ENCODE data around the gene BRPF3.

Gene BRPF3

DNA sequence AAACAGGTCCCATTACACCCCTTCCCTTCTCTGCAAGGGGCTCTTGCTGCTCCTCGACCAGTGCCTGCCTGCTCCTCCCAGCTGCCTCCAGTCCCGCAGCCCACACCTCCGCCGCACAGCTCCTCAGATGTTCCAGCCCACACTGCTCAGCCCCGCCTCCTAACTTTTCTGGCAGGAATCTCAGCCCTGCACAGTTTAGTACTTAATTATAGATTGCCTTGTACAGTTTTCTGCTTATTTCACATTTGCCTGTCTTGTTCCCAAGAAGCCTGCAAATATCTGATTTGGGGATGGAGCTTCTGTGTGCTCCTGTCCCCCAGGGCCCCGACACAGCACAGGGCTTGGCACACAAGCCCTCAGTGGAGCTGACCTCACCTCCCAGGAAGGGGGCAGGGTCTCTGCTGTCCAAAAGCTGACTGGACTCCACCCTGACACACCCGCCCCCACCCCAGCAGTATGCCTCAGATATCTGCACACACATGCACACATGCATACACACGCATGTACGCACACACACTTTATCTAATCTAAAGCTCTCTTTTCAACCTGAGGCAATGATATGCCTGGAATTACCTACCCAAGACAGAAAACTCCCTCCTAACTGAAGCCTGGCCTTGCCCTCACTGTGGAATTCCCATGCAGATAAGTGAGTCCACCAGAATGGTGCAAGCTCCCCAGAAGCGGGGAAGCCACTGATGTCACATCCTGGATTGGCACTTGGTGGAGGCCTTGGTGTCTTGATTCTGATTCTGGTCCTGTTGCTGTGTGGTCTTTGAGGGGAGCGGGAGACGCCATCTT lies 72.1 kb downstream of the BRPF3 start:
- TF ChIP-seq ZFX (IDR thresholded peaks at IDR 0.05): no peak
- TF ChIP-seq, protein P1, sequence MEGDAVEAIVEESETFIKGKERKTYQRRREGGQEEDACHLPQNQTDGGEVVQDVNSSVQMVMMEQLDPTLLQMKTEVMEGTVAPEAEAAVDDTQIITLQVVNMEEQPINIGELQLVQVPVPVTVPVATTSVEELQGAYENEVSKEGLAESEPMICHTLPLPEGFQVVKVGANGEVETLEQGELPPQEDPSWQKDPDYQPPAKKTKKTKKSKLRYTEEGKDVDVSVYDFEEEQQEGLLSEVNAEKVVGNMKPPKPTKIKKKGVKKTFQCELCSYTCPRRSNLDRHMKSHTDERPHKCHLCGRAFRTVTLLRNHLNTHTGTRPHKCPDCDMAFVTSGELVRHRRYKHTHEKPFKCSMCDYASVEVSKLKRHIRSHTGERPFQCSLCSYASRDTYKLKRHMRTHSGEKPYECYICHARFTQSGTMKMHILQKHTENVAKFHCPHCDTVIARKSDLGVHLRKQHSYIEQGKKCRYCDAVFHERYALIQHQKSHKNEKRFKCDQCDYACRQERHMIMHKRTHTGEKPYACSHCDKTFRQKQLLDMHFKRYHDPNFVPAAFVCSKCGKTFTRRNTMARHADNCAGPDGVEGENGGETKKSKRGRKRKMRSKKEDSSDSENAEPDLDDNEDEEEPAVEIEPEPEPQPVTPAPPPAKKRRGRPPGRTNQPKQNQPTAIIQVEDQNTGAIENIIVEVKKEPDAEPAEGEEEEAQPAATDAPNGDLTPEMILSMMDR (conservative IDR thresholded peaks at IDR 0.05): no peak
- H3K27ac ChIP-seq: no peak overlapping the region

DNA sequence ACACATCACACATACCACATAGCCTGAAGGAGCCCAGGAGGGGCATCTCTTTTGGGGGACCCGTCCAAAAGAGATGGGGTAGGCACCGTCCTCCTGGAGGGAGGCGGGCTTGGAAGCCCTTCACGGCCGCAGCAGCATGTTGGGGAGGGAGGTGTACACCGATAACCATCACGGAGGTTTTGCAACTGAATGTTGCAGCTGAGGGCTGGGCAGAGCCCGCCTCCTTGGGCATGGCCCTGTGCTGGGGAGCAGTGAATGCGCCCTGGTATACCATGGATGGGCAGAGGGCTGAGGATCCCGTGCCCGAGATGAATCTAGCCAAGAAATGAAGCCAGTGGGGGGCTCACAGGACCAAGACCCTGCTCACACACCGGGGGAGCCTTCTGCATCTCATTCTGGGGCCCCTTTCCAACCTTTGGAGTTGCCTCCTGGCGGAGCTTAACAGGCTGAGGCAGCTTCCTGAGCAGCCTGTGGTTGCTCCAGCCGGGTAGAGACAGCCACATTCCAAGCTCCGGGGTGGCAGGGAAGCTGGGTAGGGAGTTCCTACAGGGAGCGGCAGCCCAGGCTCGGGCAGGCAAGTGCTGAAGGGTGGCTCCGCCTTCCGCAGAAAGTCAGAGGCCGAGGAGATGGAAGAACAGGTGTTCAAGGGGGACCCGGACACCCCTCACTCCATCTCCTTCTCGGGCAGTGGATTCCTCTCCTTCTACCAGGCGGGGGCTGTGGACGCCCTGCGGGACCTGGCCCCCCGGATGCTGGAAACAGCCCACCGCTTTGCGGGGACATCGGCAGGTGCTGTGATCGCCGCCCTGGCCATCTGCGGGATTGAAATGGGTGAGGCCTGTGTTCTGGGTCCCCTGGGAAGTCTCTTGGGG lies 73.5 kb downstream of the BRPF3 start, which contains the start of gene PNPLA1:
Gene PNPLA1, plus strand, starts transcription at position 227 of the 872 bp plus-strand sequence. Its CDS starts 400 bp downstream, at position 627.
- H3K27ac ChIP-seq: no peak within 1 kb of the TSS
- TF ChIP-seq ZFX (IDR thresholded peaks at IDR 0.05): no peak
- TF ChIP-seq, protein P1 (conservative IDR thresholded peaks at IDR 0.05): no peak

DNA sequence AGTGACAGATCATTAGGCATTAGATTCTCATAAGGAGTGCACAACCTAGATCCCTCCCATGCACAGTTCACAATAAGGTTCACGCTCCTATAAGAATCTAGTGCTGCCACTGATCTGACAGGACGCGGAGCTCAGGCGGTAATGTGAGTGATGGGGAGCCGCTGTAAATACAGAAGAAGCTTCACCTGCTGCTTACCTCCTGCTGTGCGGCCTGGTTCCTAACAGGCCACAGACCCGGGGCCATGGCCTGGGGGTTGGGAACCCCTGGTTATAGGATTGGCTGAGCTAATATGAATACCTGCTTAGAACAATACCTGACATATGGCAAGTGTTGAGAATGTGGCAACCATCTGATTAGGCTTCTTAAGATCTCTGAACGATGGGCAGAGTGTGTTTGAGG lies 75.7 kb downstream of the BRPF3 start:
- TF ChIP-seq ZFX (IDR thresholded peaks at IDR 0.05): no peak
- TF ChIP-seq, protein P1 (conservative IDR thresholded peaks at IDR 0.05): no peak
- H3K27ac ChIP-seq: no peak overlapping the region

- no peak for TF ChIP-seq ZFX (IDR thresholded peaks at IDR 0.05)
- TF ChIP-seq, protein P1 (conservative IDR thresholded peaks at IDR 0.05): no peak
- no peak overlapping the region for H3K27ac ChIP-seq
Observed at GRCh38 chr6:36273067-36273466, 76.5 kb downstream of the BRPF3 start.

DNA sequence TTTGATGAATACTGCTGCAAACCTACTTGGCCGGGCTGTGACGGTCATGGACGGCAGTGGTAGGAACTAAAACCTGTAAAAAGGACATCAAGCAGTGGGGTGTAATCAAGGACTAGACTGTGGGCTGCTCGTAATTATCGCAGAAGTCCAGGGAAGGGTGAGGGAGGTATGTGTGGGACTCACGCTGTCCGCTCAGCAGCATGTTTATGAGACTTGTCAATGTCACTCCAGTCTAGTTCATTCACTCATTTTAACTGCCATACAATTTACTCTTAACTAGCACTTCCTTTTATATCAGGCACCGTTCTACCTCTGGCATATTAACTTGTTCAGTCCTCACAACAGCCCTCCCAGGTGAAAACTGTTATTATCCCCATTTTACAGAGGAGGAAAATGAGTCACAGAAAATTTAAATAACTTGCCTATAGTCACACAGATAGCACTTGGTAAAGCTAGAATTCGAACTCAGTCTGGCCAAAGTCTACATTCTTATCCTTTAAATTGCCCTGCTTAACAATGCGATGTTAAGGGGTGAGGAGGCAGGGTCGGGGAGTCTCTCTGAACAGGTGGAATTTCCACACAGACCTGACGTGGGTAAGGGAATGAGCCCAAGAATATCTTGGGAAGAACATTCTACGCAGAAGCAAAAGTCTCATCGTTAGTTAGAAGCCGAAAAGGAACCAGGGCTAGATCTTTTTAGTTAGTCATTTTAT lies 77.4 kb downstream of the BRPF3 start:
- no peak overlapping the region for H3K27ac ChIP-seq
- TF ChIP-seq, protein P1 (conservative IDR thresholded peaks at IDR 0.05): no peak
- TF ChIP-seq ZFX (IDR thresholded peaks at IDR 0.05): no peak

- TF ChIP-seq, protein P1 (conservative IDR thresholded peaks at IDR 0.05): no peak
- H3K27ac ChIP-seq: peak overlapping the region; percentile 6; the same call in 1 of the 2 replicates
Observed at GRCh38 chr6:36276581-36277536, 80.3 kb downstream of the BRPF3 start.
